HepG2 (cell line): ENCODE data around the gene GJD3. TPM values are rescaled to one million over a fixed set of nuclear protein-coding genes. Genes with fewer than 3 reads are reported as not detected.

Source experiments
- KLF12 ChIP-seq: sonication (generic); formaldehyde crosslinking; IDR thresholded peaks from 2 replicates; pipeline ENCODE4 v1.4.0; 2020; ENCODE audit warnings: missing genetic modification reagents, borderline replicate concordance
- KLF9 ChIP-seq: IDR thresholded peaks from 2 replicates; pipeline ENCODE4 v1.6.1; 2016; ENCODE audit warnings: low read depth
- NCOR1 ChIP-seq: fragments of 200-600 bp; sonication (generic); IDR thresholded peaks from 2 replicates; pipeline ENCODE4 v1.7.0; 2017; ENCODE audit warnings: antibody characterized with exemption, low read length, borderline replicate concordance
- NFKBIZ ChIP-seq: IDR thresholded peaks from 2 replicates; pipeline ENCODE4 v1.6.1; 2018; ENCODE audit warnings: missing genetic modification reagents, missing compliant biosample characterization
- SP4 ChIP-seq: sonication (generic); formaldehyde crosslinking; IDR thresholded peaks from 2 replicates; pipeline ENCODE4 v1.8.1; 2023; ENCODE audit warnings: mild to moderate bottlenecking, missing genetic modification reagents
- TCF7 ChIP-seq: sonication (generic); IDR thresholded peaks from 2 replicates; pipeline ENCODE4 v1.6.1; 2016; ENCODE audit warnings: antibody characterized with exemption, low read depth
- ZMYM2 ChIP-seq: sonication (generic); formaldehyde crosslinking; IDR thresholded peaks from 2 replicates; pipeline ENCODE4 v1.8.0; 2022; ENCODE audit warnings: mild to moderate bottlenecking, missing genetic modification reagents
- ZNF224 ChIP-seq: sonication (generic); formaldehyde crosslinking; IDR thresholded peaks from 2 replicates; pipeline ENCODE4 v1.5.0; 2020; ENCODE audit warnings: mild to moderate bottlenecking, missing genetic modification reagents
- ZNF333 ChIP-seq: sonication (generic); formaldehyde crosslinking; IDR thresholded peaks from 2 replicates; pipeline ENCODE4 v1.4.0; 2020; ENCODE audit warnings: mild to moderate bottlenecking, missing genetic modification reagents, borderline replicate concordance
- ZNF619 ChIP-seq: sonication (generic); formaldehyde crosslinking; IDR thresholded peaks from 2 replicates; pipeline ENCODE4 v1.4.0; 2020; ENCODE audit warnings: mild to moderate bottlenecking, missing genetic modification reagents
- ZNF776 ChIP-seq: sonication (generic); formaldehyde crosslinking; IDR thresholded peaks from 2 replicates; pipeline ENCODE4 v1.4.0; 2020; ENCODE audit warnings: mild to moderate bottlenecking, missing genetic modification reagents
- ZNF790 ChIP-seq: sonication (generic); formaldehyde crosslinking; IDR thresholded peaks from 2 replicates; pipeline ENCODE4 v1.8.0; 2022; ENCODE audit warnings: missing genetic modification reagents, mild to moderate bottlenecking, borderline replicate concordance
- polyA plus RNA-seq, 8 experiments: library from polyadenylated mRNA; depleted of rRNA in 3 of 8; stranded (reverse) in 7 of 8; unstranded in 1 of 8; fragments of >200 nt; fragmentation: Illumina TruSeq in 4 of 8; extraction: Trizol in 4 of 8; gene quantifications; 2 replicates each; pipeline versions ENCODE4 v1.2.1 to v1.2.3, GENCODE V29; 2011 to 2016; ENCODE audit warnings: low read depth in 4 of 8, missing spikeins in 1 of 8, mixed read lengths in 1 of 8; ENCODE audit not compliant: insufficient read depth in 1 of 8
- total RNA-seq, 5 experiments: library from RNA; depleted of rRNA; stranded (reverse); fragments of >200 nt; fragmentation: Illumina TruSeq; extraction: Trizol; gene quantifications; 2 replicates each; pipeline ENCODE4 v1.2.3, GENCODE V29; 2016; ENCODE audit warnings: low read depth in 1 of 5
- TF ChIP-seq, protein P1 (sequence below), 2 experiments: sonication (generic) in 1 of 2; formaldehyde crosslinking in 1 of 2; IDR thresholded peaks; 2 replicates each; pipeline versions ENCODE4 v1.4.0 to v1.6.1; 2016 to 2020; ENCODE audit warnings: borderline replicate concordance in 1 of 2, low read depth in 1 of 2, mild to moderate bottlenecking in 1 of 2, missing genetic modification reagents in 1 of 2
- TF ChIP-seq, protein P2 (sequence below): sonication (generic); formaldehyde crosslinking; IDR thresholded peaks from 2 replicates; pipeline ENCODE4 v1.5.1; 2020; ENCODE audit warnings: mild to moderate bottlenecking, missing genetic modification reagents, borderline replicate concordance
- TF ChIP-seq, protein P3 (sequence below): IDR thresholded peaks from 2 replicates; pipeline ENCODE4 v1.6.1; 2012; ENCODE audit warnings: inconsistent platforms
- TF ChIP-seq, protein P4 (sequence below): sonication (generic); formaldehyde crosslinking; IDR thresholded peaks from 2 replicates; pipeline ENCODE4 v1.8.0; 2022; ENCODE audit warnings: missing genetic modification reagents, low read depth, mild to moderate bottlenecking, borderline replicate concordance
- TF ChIP-seq, protein P5 (sequence below): sonication (generic); formaldehyde crosslinking; IDR thresholded peaks from 2 replicates; pipeline ENCODE4 v1.4.0; 2020; ENCODE audit warnings: mild to moderate bottlenecking, low read depth, missing genetic modification reagents

Gene GJD3
- total and polyA plus RNA-seq, 2 of the 13 experiments (the other 11 are each of a cell fraction or from before 2014, with no cell fraction given): not detected

DNA sequence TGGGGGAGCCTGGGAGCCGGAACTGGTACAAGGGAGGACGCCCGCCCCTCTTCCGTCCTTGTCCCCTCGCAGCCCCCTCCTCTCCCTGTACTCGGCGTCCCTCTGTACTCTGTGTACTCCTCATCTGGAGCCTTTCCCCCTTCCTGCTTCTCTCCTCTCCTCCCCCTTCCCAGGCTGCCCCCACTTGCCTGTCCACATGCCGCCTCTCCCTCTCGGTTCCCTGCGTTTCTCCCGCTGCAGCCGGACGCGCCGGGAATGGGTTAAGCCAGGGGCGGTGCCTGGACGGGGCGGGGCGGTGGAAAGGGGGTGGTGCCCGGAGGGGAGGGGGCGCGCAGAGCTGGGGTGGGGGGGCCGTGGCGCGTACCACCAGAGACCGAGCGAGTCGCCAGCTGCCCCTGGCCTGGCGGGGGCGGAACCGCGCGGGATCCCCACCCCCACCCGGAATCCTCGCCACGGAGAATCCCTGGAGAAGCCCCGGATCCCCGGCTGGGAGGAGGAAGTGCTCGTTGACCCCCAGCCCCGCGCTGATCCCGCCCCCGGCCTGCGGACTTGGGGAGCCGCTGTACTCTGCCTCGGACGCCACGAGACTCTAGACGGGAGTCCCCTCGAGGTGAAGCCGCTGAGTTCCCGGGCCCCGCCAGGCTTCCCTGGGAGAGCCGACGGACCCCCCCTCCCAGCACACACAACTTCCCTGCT lies 22.6 kb downstream of the GJD3 start (continued):
- TF ChIP-seq, protein P1, sequence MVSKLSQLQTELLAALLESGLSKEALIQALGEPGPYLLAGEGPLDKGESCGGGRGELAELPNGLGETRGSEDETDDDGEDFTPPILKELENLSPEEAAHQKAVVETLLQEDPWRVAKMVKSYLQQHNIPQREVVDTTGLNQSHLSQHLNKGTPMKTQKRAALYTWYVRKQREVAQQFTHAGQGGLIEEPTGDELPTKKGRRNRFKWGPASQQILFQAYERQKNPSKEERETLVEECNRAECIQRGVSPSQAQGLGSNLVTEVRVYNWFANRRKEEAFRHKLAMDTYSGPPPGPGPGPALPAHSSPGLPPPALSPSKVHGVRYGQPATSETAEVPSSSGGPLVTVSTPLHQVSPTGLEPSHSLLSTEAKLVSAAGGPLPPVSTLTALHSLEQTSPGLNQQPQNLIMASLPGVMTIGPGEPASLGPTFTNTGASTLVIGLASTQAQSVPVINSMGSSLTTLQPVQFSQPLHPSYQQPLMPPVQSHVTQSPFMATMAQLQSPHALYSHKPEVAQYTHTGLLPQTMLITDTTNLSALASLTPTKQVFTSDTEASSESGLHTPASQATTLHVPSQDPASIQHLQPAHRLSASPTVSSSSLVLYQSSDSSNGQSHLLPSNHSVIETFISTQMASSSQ (IDR thresholded peaks at IDR 0.05; ENCODE audit: low read depth): no peak
- TF ChIP-seq, protein P1 (CRISPR knock-in tag; IDR thresholded peaks at IDR 0.05; ENCODE audit: borderline replicate concordance): no peak
- TF ChIP-seq, protein P2, sequence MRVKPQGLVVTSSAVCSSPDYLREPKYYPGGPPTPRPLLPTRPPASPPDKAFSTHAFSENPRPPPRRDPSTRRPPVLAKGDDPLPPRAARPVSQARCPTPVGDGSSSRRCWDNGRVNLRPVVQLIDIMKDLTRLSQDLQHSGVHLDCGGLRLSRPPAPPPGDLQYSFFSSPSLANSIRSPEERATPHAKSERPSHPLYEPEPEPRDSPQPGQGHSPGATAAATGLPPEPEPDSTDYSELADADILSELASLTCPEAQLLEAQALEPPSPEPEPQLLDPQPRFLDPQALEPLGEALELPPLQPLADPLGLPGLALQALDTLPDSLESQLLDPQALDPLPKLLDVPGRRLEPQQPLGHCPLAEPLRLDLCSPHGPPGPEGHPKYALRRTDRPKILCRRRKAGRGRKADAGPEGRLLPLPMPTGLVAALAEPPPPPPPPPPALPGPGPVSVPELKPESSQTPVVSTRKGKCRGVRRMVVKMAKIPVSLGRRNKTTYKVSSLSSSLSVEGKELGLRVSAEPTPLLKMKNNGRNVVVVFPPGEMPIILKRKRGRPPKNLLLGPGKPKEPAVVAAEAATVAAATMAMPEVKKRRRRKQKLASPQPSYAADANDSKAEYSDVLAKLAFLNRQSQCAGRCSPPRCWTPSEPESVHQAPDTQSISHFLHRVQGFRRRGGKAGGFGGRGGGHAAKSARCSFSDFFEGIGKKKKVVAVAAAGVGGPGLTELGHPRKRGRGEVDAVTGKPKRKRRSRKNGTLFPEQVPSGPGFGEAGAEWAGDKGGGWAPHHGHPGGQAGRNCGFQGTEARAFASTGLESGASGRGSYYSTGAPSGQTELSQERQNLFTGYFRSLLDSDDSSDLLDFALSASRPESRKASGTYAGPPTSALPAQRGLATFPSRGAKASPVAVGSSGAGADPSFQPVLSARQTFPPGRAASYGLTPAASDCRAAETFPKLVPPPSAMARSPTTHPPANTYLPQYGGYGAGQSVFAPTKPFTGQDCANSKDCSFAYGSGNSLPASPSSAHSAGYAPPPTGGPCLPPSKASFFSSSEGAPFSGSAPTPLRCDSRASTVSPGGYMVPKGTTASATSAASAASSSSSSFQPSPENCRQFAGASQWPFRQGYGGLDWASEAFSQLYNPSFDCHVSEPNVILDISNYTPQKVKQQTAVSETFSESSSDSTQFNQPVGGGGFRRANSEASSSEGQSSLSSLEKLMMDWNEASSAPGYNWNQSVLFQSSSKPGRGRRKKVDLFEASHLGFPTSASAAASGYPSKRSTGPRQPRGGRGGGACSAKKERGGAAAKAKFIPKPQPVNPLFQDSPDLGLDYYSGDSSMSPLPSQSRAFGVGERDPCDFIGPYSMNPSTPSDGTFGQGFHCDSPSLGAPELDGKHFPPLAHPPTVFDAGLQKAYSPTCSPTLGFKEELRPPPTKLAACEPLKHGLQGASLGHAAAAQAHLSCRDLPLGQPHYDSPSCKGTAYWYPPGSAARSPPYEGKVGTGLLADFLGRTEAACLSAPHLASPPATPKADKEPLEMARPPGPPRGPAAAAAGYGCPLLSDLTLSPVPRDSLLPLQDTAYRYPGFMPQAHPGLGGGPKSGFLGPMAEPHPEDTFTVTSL (CRISPR knock-in tag): no peak
- TF ChIP-seq ZNF224 (CRISPR knock-in tag) (no peak), NFKBIZ (CRISPR knock-in tag) (no peak), ZNF776 (no peak), KLF9 (no peak), ZNF619 (CRISPR knock-in tag) (no peak), SP4 (CRISPR knock-in tag) (peak; percentile 21; the same call in 1 of the 2 replicates), ZNF333 (no peak), KLF12 (no peak), ZNF790 (CRISPR knock-in tag) (no peak), NCOR1 (no peak), TCF7 (no peak), ZMYM2 (CRISPR knock-in tag) (no peak)
- TF ChIP-seq, protein P3, sequence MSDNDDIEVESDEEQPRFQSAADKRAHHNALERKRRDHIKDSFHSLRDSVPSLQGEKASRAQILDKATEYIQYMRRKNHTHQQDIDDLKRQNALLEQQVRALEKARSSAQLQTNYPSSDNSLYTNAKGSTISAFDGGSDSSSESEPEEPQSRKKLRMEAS: peak; percentile 66
- TF ChIP-seq, protein P4, sequence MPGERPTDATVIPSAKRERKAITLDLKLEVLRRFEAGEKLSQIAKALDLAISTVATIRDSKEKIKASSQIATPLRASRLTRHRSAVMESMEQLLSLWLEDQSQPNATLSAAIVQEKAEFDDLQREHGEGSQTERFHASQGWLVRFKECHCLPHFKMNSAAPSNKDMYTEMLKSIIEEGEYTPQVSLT (CRISPR knock-in tag): no peak
- TF ChIP-seq, protein P5, sequence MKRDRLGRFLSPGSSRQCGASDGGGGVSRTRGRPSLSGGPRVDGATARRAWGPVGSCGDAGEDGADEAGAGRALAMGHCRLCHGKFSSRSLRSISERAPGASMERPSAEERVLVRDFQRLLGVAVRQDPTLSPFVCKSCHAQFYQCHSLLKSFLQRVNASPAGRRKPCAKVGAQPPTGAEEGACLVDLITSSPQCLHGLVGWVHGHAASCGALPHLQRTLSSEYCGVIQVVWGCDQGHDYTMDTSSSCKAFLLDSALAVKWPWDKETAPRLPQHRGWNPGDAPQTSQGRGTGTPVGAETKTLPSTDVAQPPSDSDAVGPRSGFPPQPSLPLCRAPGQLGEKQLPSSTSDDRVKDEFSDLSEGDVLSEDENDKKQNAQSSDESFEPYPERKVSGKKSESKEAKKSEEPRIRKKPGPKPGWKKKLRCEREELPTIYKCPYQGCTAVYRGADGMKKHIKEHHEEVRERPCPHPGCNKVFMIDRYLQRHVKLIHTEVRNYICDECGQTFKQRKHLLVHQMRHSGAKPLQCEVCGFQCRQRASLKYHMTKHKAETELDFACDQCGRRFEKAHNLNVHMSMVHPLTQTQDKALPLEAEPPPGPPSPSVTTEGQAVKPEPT (CRISPR knock-in tag): no peak
